Measurements from ENCODE around the gene ALG3. TPM values are rescaled to one million over a fixed set of nuclear protein-coding genes. Genes with fewer than 3 reads are reported as not detected.

The ALG3 gene
- total RNA-seq, 2 donors from 2014 or later, result 37.3 to 42.5 TPM

- H3K27ac Mint-ChIP-seq, result no peak overlapping the region
- H3K4me1 Mint-ChIP-seq, result peaks cover 8% of the 10 kb centered on the region
- no peaks in the 10 kb centered on the region for H3K9me3 ChIP-seq (ENCODE audit: control insufficient read depth, low read length)
- H3K36me3 Mint-ChIP-seq (ENCODE audit: low read depth), result peaks cover 17% of the 10 kb centered on the region
- TF ChIP-seq, protein P1, sequence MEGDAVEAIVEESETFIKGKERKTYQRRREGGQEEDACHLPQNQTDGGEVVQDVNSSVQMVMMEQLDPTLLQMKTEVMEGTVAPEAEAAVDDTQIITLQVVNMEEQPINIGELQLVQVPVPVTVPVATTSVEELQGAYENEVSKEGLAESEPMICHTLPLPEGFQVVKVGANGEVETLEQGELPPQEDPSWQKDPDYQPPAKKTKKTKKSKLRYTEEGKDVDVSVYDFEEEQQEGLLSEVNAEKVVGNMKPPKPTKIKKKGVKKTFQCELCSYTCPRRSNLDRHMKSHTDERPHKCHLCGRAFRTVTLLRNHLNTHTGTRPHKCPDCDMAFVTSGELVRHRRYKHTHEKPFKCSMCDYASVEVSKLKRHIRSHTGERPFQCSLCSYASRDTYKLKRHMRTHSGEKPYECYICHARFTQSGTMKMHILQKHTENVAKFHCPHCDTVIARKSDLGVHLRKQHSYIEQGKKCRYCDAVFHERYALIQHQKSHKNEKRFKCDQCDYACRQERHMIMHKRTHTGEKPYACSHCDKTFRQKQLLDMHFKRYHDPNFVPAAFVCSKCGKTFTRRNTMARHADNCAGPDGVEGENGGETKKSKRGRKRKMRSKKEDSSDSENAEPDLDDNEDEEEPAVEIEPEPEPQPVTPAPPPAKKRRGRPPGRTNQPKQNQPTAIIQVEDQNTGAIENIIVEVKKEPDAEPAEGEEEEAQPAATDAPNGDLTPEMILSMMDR (conservative IDR thresholded peaks at IDR 0.05), result no peak
- peaks cover 19% of the 10 kb centered on the region for H3K27me3 ChIP-seq (ENCODE audit: control insufficient read depth, insufficient read depth, low read length, poor library complexity, severe bottlenecking)
- H3K27me3 Mint-ChIP-seq (ENCODE audit: insufficient read depth), result peaks cover 35% of the 10 kb centered on the region
- peaks cover 3% of the 10 kb centered on the region for H3K4me1 ChIP-seq (ENCODE audit: control insufficient read depth, insufficient read depth, low read length)
- no peaks in the 10 kb centered on the region for H3K9me3 Mint-ChIP-seq
- no peak overlapping the region for H3K4me3 ChIP-seq (ENCODE audit: low read length)
- DNase-seq, result no peak
- H3K9ac ChIP-seq (ENCODE audit: extremely low read depth, low read length, poor library complexity, severe bottlenecking), result no peak overlapping the region
- H3K36me3 ChIP-seq (ENCODE audit: control insufficient read depth, insufficient read depth, low read length), result peaks cover 16% of the 10 kb centered on the region
- H3K27ac ChIP-seq (ENCODE audit: low read depth, low read length), result no peak overlapping the region
- 87 to 92% methylated on average over 6 to 7 of the region's 7 CpGs for WGBS, 2 experiments (ENCODE audit: insufficient coverage in 1 of 2, insufficient read length in 1 of 2)
- no peak overlapping the region for H3K4me3 Mint-ChIP-seq
Measured at GRCh38 chr3:184239708-184240107, 9.1 kb downstream of the ALG3 start.

DNA sequence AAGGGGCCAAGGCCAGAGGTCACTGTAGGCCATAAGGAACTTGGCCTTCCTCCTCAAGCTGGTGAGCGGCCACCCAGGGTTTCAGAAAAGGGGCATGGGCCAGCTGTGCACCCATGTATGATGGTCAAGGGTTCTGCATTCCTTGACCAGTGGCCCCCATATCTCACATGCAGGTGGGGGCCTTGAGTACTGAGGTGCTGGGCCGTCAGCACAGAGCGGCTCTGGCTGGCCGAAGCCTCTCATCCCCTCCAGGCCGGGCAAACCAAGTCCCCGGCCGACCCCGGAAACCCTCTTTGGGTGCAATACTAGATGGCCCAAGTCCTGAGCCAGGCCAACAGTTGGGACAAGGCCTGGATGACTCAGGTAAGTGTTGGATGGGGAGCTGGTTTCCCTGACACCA, 9.5 kb downstream of the ALG3 start:
- Histone ChIP-seq H3K36me3 (ENCODE audit: control insufficient read depth, insufficient read depth, low read length) (peaks cover 11% of the 10 kb centered on the region), H3K9me3 (ENCODE audit: control insufficient read depth, low read length) (no peaks in the 10 kb centered on the region), H3K27me3 (ENCODE audit: control insufficient read depth, insufficient read depth, low read length, poor library complexity, severe bottlenecking) (peaks cover 24% of the 10 kb centered on the region), H3K27ac (ENCODE audit: low read depth, low read length) (no peak overlapping the region), H3K4me1 (ENCODE audit: control insufficient read depth, insufficient read depth, low read length) (peaks cover 3% of the 10 kb centered on the region), H3K9ac (ENCODE audit: extremely low read depth, low read length, poor library complexity, severe bottlenecking) (no peak overlapping the region), H3K4me3 (ENCODE audit: low read length) (no peak overlapping the region)
- no peak overlapping the region for H3K27ac Mint-ChIP-seq
- DNase-seq, result no peak
- no peak overlapping the region for H3K4me3 Mint-ChIP-seq
- TF ChIP-seq, protein P1 (conservative IDR thresholded peaks at IDR 0.05), result no peak
- H3K27me3 Mint-ChIP-seq (ENCODE audit: insufficient read depth), result peaks cover 40% of the 10 kb centered on the region
- peaks cover 14% of the 10 kb centered on the region for H3K36me3 Mint-ChIP-seq (ENCODE audit: low read depth)
- 92 to 100% methylated on average over 1 to 8 of the region's 8 CpGs for WGBS, 2 experiments (ENCODE audit: insufficient coverage in 1 of 2, insufficient read length in 1 of 2)
- H3K9me3 Mint-ChIP-seq, result no peaks in the 10 kb centered on the region
- H3K4me1 Mint-ChIP-seq, result peaks cover 8% of the 10 kb centered on the region

DNA sequence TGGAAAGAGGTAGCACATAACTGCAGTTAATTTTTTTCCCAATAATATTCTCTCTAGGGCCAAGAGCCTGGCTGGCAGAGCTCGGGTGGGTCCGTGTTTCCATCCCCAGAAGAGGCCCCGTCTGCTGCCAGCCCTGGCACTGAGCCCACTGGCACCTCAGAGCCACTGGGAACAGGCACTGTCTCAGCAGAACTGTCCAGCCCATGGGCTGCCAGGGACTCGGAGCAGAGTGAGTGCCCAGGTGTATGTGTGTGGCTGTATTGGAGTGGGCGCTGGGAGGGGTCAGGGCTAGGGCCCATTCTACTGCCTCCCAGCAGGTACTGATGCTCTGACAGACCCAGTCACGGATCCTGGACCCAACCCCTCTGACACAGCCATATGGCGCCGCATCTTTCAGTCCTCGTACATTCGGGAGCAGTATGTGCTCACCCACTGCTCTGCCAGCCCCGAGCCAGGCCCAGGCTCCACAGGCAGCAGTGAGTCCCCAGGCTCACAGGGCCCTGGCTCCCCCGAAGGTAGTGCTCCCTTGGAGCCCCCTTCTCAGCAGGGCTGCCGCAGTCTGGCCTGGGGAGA, 10.4 kb downstream of the ALG3 start:
- no peak for DNase-seq
- Mint-ChIP-seq H3K4me1 (peaks cover 8% of the 10 kb centered on the region), H3K36me3 (ENCODE audit: low read depth) (peaks cover 8% of the 10 kb centered on the region), H3K27me3 (ENCODE audit: insufficient read depth) (peaks cover 49% of the 10 kb centered on the region), H3K9me3 (no peaks in the 10 kb centered on the region), H3K27ac (no peak overlapping the region), H3K4me3 (no peak overlapping the region)
- Histone ChIP-seq H3K9ac (ENCODE audit: extremely low read depth, low read length, poor library complexity, severe bottlenecking) (no peak overlapping the region), H3K4me1 (ENCODE audit: control insufficient read depth, insufficient read depth, low read length) (peaks cover 3% of the 10 kb centered on the region), H3K4me3 (ENCODE audit: low read length) (no peak overlapping the region), H3K36me3 (ENCODE audit: control insufficient read depth, insufficient read depth, low read length) (peaks cover 8% of the 10 kb centered on the region), H3K27me3 (ENCODE audit: control insufficient read depth, insufficient read depth, low read length, poor library complexity, severe bottlenecking) (peaks cover 33% of the 10 kb centered on the region), H3K27ac (ENCODE audit: low read depth, low read length) (no peak overlapping the region), H3K9me3 (ENCODE audit: control insufficient read depth, low read length) (no peaks in the 10 kb centered on the region)
- 91 to 95% methylated on average over 12 to 13 of the region's 13 CpGs for WGBS, 2 experiments (ENCODE audit: insufficient coverage in 1 of 2, insufficient read length in 1 of 2)
- TF ChIP-seq, protein P1 (conservative IDR thresholded peaks at IDR 0.05), result no peak
